H9 (cell line): ENCODE data around the gene SCNN1B. TPM values are rescaled to one million over a fixed set of nuclear protein-coding genes. Genes with fewer than 3 reads are reported as not detected.

ENCODE experiments used
- DNase-seq: peaks from one replicate; pipeline ENCODE4 v3.0.0-alpha.2; 2017
- H2AFZ ChIP-seq: one replicate; pipeline ENCODE4 v1.6.1; 2013; ENCODE audit warnings: mild to moderate bottlenecking, low read length, control low read depth, moderate library complexity
- H2AK5ac ChIP-seq: 2 replicates; pipeline ENCODE4 v1.6.1; 2013; ENCODE audit warnings: low read length, control low read depth, mixed read lengths; ENCODE audit not compliant: insufficient read length
- H2BK120ac ChIP-seq: one replicate; pipeline ENCODE4 v1.6.1; 2013; ENCODE audit warnings: low read depth, mild to moderate bottlenecking, low read length, control low read depth, inconsistent platforms; ENCODE audit not compliant: poor library complexity, severe bottlenecking
- H2BK12ac ChIP-seq: 2 replicates; pipeline ENCODE4 v1.6.1; 2013; ENCODE audit warnings: low read length, control low read depth, mixed read lengths, low read depth; ENCODE audit not compliant: insufficient read length
- H2BK15ac ChIP-seq: 2 replicates; pipeline ENCODE4 v1.6.1; 2013; ENCODE audit warnings: low read depth, low read length, control low read depth
- H2BK20ac ChIP-seq: one replicate; pipeline ENCODE4 v1.6.1; 2013; ENCODE audit warnings: low read depth, mild to moderate bottlenecking, low read length, control low read depth, inconsistent platforms; ENCODE audit not compliant: poor library complexity, severe bottlenecking
- H2BK5ac ChIP-seq: 2 replicates; pipeline ENCODE4 v1.6.1; 2013; ENCODE audit warnings: low read length, control low read depth, mixed read lengths; ENCODE audit not compliant: insufficient read length
- H3K14ac ChIP-seq: 2 replicates; pipeline ENCODE4 v1.6.1; 2013; ENCODE audit warnings: low read length, control low read depth; ENCODE audit not compliant: insufficient read depth
- H3K18ac ChIP-seq: 2 replicates; pipeline ENCODE4 v1.6.1; 2013; ENCODE audit warnings: low read depth, mild to moderate bottlenecking, mixed read lengths, low read length, control low read depth; ENCODE audit not compliant: insufficient read length
- H3K23ac ChIP-seq: 2 replicates; pipeline ENCODE4 v1.6.1; 2013; ENCODE audit warnings: low read length, control low read depth, mixed read lengths, low read depth; ENCODE audit not compliant: insufficient read length
- H3K23me2 ChIP-seq: 2 replicates; pipeline ENCODE4 v1.6.1; 2013; ENCODE audit warnings: low read depth, mild to moderate bottlenecking, mixed read lengths, low read length, control low read depth; ENCODE audit not compliant: insufficient read length, poor library complexity, severe bottlenecking
- H3K27ac ChIP-seq: 2 replicates; pipeline ENCODE4 v1.5.1; 2013; ENCODE audit warnings: low read length, control low read depth, mixed read lengths, low read depth; ENCODE audit not compliant: insufficient read length
- H3K27me3 ChIP-seq: 2 replicates; pipeline ENCODE4 v1.6.1; 2013; ENCODE audit warnings: low read length, control low read depth, inconsistent platforms; ENCODE audit not compliant: insufficient read depth
- H3K4ac ChIP-seq: 2 replicates; pipeline ENCODE4 v1.6.1; 2013; ENCODE audit warnings: low read depth, mild to moderate bottlenecking, control low read depth, inconsistent platforms, low read length, moderate library complexity
- H3K4me1 ChIP-seq: 2 replicates; pipeline ENCODE4 v1.6.1; 2013; ENCODE audit warnings: low read length, control low read depth, inconsistent platforms; ENCODE audit not compliant: insufficient read depth
- H3K4me2 ChIP-seq: 2 replicates; pipeline ENCODE4 v1.6.1; 2013; ENCODE audit warnings: low read length, control low read depth, mixed read lengths; ENCODE audit not compliant: insufficient read length, insufficient read depth
- H3K56ac ChIP-seq: 2 replicates; pipeline ENCODE4 v1.6.1; 2013; ENCODE audit warnings: low read depth, mild to moderate bottlenecking, mixed read lengths, low read length, control low read depth; ENCODE audit not compliant: insufficient read length
- H3K79me1 ChIP-seq: 2 replicates; pipeline ENCODE4 v1.6.1; 2013; ENCODE audit warnings: low read depth, mild to moderate bottlenecking, moderate library complexity, low read length, control low read depth, inconsistent platforms; ENCODE audit not compliant: insufficient read depth, poor library complexity, severe bottlenecking
- H3K79me2 ChIP-seq: 2 replicates; pipeline ENCODE4 v1.6.1; 2013; ENCODE audit warnings: low read length, control low read depth, inconsistent platforms; ENCODE audit not compliant: insufficient read depth
- H3K9ac ChIP-seq: 2 replicates; pipeline ENCODE4 v1.6.1; 2013; ENCODE audit warnings: low read length, control low read depth, mixed read lengths; ENCODE audit not compliant: insufficient read length; ENCODE audit errors: extremely low read depth
- H3K9me3 ChIP-seq: one replicate; pipeline ENCODE4 v1.6.1; 2013; ENCODE audit warnings: low read depth, low read length, inconsistent platforms; ENCODE audit not compliant: control insufficient read depth
- H3T11ph ChIP-seq: one replicate; pipeline ENCODE4 v1.6.1; 2013; ENCODE audit warnings: mild to moderate bottlenecking, low read length, control low read depth, inconsistent platforms
- H4K20me1 ChIP-seq: one replicate; pipeline ENCODE4 v1.6.1; 2013; ENCODE audit not compliant: control insufficient read depth, insufficient read length, insufficient read depth
- H4K5ac ChIP-seq: 2 replicates; pipeline ENCODE4 v1.6.1; 2013; ENCODE audit warnings: low read depth, mild to moderate bottlenecking, mixed read lengths, low read length, control low read depth; ENCODE audit not compliant: insufficient read length
- H4K8ac ChIP-seq: replicated peaks from 2 replicates; pipeline ENCODE4 v1.6.1; 2013; ENCODE audit warnings: low read length, control low read depth, mixed read lengths, low read depth; ENCODE audit not compliant: insufficient read length
- H4K91ac ChIP-seq: 2 replicates; pipeline ENCODE4 v1.6.1; 2013; ENCODE audit warnings: low read depth, mild to moderate bottlenecking, moderate library complexity, mixed read lengths, low read length, control low read depth; ENCODE audit not compliant: insufficient read length
- H3K27ac Mint-ChIP-seq, 3 experiments: 2 replicates in 2 of 3; 3 replicates in 1 of 3; pipeline ENCODE4 v1.8.0; 2020 to 2021; ENCODE audit warnings: mixed read lengths in 3 of 3, mild to moderate bottlenecking in 1 of 3, moderate library complexity in 1 of 3
- H3K27me3 Mint-ChIP-seq: 2 replicates; pipeline ENCODE4 v1.8.0; 2021; ENCODE audit warnings: low read depth, mild to moderate bottlenecking, moderate library complexity, mixed read lengths
- H3K36me3 Mint-ChIP-seq, 3 experiments: 2 replicates in 2 of 3; 3 replicates in 1 of 3; pipeline ENCODE4 v1.8.0; 2020 to 2021; ENCODE audit warnings: low read depth in 3 of 3, mixed read lengths in 3 of 3; ENCODE audit not compliant: insufficient read depth in 1 of 3
- H3K4me1 Mint-ChIP-seq, 2 experiments: 2 replicates each; pipeline ENCODE4 v1.8.0; 2020; ENCODE audit warnings: mixed read lengths in 2 of 2
- H3K4me3 Mint-ChIP-seq, 2 experiments: 2 replicates in 1 of 2; 3 replicates in 1 of 2; pipeline ENCODE4 v1.8.0; 2020 to 2021; ENCODE audit warnings: mild to moderate bottlenecking in 2 of 2, mixed read lengths in 2 of 2, moderate library complexity in 1 of 2
- H3K9me3 Mint-ChIP-seq, 2 experiments: 2 replicates in 1 of 2; 3 replicates in 1 of 2; pipeline ENCODE4 v1.8.0; 2020; ENCODE audit warnings: mild to moderate bottlenecking in 2 of 2, mixed read lengths in 2 of 2, moderate library complexity in 1 of 2
- total RNA-seq: library from RNA; stranded (reverse); gene quantifications from 2 replicates; pipeline ENCODE4 v1.2.1, GENCODE V29; 2021
- TF ChIP-seq, protein P1 (sequence below): fragments of 200-600 bp; sonication (generic); conservative IDR thresholded peaks from 3 replicates; pipeline ENCODE4 v1.8.0; 2021; ENCODE audit warnings: antibody characterized with exemption, mild to moderate bottlenecking

SCNN1B gene
- total RNA-seq, 1 experiment from 2014 or later = 0.11 TPM

DNA sequence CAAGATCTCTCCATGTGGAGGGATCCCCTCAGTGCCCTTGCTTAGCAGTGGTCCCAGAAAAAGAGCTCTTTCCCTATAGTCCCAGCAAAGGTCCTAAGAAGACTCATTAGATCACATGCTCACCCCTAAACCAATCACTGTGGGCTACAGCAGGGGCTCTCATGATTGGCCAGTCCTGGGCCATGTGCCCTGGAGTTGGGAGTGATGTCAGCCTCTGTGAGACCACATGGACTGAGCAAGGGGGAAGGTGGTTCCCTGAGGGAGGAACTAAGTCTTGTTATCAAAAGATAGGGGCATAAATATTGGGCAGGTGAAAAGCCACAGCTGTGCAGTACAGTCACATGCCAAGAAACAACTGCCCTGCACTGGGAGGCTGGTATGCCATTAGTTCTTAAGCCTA is 51.3 kb downstream of the SCNN1B start:
- H2AK5ac ChIP-seq = no peak overlapping the region
- H2BK20ac ChIP-seq = no peak overlapping the region
- Mint-ChIP-seq H3K4me1 (peaks cover 0 to 5% of the 10 kb centered on the region in 2 experiments; a peak in 1 of 4 replicates), H3K36me3 (no peaks in the 10 kb centered on the region; a peak in 1 of 7 replicates), H3K4me3 (no peak overlapping the region), H3K27me3 (no peaks in the 10 kb centered on the region; the same call in 1 of the 2 replicates), H3K9me3 (peaks cover 0 to 6% of the 10 kb centered on the region in 2 experiments; a peak in 3 of 5 replicates), H3K27ac (no peak overlapping the region)
- no peaks in the 10 kb centered on the region for H3K23me2 ChIP-seq
- no peak overlapping the region for H3K56ac ChIP-seq
- H2AFZ ChIP-seq = no peak overlapping the region
- H4K20me1 ChIP-seq = no peaks in the 10 kb centered on the region
- no peaks in the 10 kb centered on the region for H3K79me1 ChIP-seq
- H4K91ac ChIP-seq = no peak overlapping the region
- H4K5ac ChIP-seq = no peak overlapping the region
- no peak overlapping the region for H3K14ac ChIP-seq
- TF ChIP-seq, protein P1, sequence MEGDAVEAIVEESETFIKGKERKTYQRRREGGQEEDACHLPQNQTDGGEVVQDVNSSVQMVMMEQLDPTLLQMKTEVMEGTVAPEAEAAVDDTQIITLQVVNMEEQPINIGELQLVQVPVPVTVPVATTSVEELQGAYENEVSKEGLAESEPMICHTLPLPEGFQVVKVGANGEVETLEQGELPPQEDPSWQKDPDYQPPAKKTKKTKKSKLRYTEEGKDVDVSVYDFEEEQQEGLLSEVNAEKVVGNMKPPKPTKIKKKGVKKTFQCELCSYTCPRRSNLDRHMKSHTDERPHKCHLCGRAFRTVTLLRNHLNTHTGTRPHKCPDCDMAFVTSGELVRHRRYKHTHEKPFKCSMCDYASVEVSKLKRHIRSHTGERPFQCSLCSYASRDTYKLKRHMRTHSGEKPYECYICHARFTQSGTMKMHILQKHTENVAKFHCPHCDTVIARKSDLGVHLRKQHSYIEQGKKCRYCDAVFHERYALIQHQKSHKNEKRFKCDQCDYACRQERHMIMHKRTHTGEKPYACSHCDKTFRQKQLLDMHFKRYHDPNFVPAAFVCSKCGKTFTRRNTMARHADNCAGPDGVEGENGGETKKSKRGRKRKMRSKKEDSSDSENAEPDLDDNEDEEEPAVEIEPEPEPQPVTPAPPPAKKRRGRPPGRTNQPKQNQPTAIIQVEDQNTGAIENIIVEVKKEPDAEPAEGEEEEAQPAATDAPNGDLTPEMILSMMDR = no peak
- H3K18ac ChIP-seq = no peak overlapping the region
- no peak overlapping the region for H3T11ph ChIP-seq
- H3K27ac ChIP-seq = no peak overlapping the region
- H3K9me3 ChIP-seq = no peaks in the 10 kb centered on the region
- H2BK12ac ChIP-seq = no peak overlapping the region
- no peaks in the 10 kb centered on the region for H3K4me1 ChIP-seq
- H2BK15ac ChIP-seq = no peak overlapping the region
- H3K9ac ChIP-seq = no peak overlapping the region
- no peaks in the 10 kb centered on the region for H3K27me3 ChIP-seq
- H3K4me2 ChIP-seq = no peak overlapping the region
- H2BK120ac ChIP-seq = no peak overlapping the region
- H4K8ac ChIP-seq = no peak overlapping the region
- no peak overlapping the region for H3K4ac ChIP-seq
- H2BK5ac ChIP-seq = no peak overlapping the region
- H3K23ac ChIP-seq = no peak overlapping the region
- H3K79me2 ChIP-seq = no peaks in the 10 kb centered on the region
- no peak for DNase-seq
